GM10266 (cell line): ENCODE data around the gene GPRC5B.

Experiments used
- DNase-seq: peaks from one replicate; pipeline ENCODE4 v3.0.0; 2012; ENCODE audit errors: extremely low spot score
- CTCF ChIP-seq: IDR thresholded peaks from 2 replicates; pipeline ENCODE4 v1.5.1; 2012; ENCODE audit warnings: mild to moderate bottlenecking, low read depth; ENCODE audit not compliant: control insufficient read depth, insufficient read depth; ENCODE audit errors: missing control alignments

GPRC5B gene

GRCh38 chr16:19854543-19854876 is 30.1 kb downstream of the GPRC5B start:
- TF ChIP-seq CTCF = no peak
- no peak for DNase-seq

GRCh38 chr16:19853742-19854542 is 30.7 kb downstream of the GPRC5B start:
- no peak for DNase-seq

GRCh38 chr16:19853132-19853741 is 31.4 kb downstream of the GPRC5B start:
- TF ChIP-seq CTCF = no peak
- DNase-seq = no peak

More at GRCh38 chr16:19853742-19854542, 30.7 kb downstream of the GPRC5B start:
- TF ChIP-seq CTCF = no peak

- TF ChIP-seq CTCF = no peak
- DNase-seq = no peak
Measured at GRCh38 chr16:19851476-19851875, 33.2 kb downstream of the GPRC5B start.

DNA sequence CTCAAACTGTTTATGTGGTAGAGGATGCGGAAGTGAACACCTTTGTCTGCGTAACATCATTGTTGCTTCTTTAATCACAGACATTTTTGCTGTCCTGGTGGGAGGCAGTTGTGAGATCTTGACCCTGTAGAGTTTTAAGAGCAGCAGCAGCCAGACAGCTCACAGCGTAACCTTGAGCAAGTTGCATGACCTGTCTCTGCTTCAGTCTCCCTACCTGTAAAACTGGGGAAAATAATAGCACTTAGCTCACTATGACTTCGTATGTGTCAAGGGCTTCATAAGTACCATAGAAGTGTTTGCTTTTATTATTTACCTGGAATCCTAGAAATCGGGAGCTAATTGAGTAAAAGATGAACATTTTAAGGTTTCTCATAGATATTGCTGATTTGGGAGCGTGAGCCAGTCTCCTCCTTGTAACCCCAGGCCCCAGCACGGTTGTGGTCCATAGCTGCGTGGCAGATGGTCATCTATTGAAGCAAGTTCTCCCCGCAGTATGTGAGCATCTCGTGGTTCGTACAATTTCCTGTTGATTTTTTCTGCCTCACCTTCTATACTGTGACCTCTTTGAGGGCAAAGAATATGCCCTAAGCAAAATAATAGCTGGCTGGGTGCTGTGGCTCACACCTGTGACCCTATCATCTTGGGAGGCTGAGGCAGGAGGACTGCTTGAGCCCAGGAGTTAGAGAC is 34.4 kb downstream of the GPRC5B start:
- TF ChIP-seq CTCF = no peak

GRCh38 chr16:19848756-19849155 is 35.9 kb downstream of the GPRC5B start:
- no peak for DNase-seq
- no peak for TF ChIP-seq CTCF

More for the DNA sequence above, 34.4 kb downstream of the GPRC5B start:
- no peak for DNase-seq

- DNase-seq = no peak
- no peak for TF ChIP-seq CTCF
Measured at GRCh38 chr16:19846436-19846835, 38.2 kb downstream of the GPRC5B start.
